SKM-1 (cell line): ENCODE data around the gene CDH3.
"Not testable (repeated sequence)": the region's sequence is repeated elsewhere in the genome, so short reads cannot be mapped to it uniquely, and the experiment has no call there.

ENCODE experiments used
- DNase-seq: peaks from one replicate; lab custom pipeline; 2025; ENCODE audit not compliant: unreplicated experiment; lab: John Stamatoyannopoulos, UW

CDH3 gene

DNA sequence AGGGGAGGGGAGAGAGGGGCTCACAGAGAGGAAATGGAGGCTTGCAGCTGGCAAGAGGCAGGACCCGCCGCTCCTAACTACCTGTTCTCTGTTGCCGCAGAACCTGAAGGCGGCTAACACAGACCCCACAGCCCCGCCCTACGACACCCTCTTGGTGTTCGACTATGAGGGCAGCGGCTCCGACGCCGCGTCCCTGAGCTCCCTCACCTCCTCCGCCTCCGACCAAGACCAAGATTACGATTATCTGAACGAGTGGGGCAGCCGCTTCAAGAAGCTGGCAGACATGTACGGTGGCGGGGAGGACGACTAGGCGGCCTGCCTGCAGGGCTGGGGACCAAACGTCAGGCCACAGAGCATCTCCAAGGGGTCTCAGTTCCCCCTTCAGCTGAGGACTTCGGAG lies 53.0 kb downstream of the CDH3 start:
- no peak for DNase-seq

DNA sequence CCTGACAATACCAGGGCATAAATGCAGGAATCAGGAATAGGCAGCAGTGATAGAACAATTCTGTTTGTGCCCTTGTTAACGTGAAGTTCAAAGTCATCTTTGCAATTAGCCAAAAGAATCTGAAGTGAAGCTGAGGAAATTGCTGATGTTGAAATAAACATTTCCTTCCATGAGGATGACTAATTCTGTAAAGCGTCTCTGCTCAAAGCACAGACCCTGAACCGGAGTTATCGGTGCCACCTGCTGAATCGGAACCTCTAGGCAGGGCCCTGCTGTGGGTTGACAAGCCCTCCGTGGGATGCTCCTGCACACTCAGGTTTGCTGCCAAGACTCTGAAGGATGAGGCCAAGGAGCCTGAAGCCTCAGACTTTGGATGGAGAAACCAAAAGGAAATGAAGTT lies 55.0 kb downstream of the CDH3 start:
- DNase-seq, result no peak

DNA sequence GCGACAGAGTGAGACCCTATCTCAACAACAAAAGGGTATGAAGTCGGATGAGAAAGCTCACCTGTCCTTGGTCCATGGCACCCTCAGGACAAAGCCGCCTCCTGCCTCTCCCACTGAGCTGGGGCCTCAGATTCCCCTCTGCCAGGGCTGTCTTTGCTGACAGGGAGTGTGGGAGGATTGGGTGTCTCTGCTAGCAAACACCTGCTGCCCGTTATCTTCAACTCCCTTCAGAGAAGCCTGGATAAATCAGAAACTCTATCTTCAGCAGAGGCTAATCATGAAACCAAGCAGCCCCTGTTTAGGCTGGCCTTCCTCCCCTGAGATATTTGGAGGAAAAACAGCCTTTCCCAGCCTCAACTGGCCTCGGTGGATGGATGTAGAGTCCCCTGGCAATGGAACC lies 55.7 kb downstream of the CDH3 start:
- DNase-seq, result no peak

DNA sequence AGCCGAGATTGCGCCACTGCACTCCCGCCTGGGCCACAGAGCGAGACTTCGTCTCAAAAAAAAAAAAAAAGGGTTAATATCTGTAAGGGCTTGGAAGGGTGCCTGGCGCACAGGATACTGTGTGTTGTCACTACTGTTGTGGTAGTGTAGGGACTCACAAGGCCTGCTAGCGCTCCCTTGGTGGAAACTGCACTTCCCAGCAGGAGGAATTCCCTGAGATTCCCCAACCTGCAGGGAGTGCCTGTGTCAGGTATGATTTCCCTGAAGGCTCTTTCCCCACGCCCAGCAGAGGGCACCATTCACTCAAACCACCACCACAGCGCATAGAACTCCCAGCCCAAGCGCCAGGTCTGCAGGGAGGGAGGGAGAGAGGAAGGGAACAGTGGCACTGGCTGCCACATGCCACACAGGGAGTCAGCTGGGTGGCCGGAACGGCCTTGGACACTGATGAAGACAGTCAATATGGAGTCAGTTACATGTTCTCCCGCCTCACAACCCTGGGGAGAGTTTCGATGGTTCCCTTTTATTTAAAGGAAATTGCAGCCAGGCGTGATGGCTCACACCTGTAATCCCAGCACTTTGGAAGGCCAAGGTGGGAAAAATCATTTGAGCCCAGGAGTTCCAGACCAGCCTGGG lies 59.2 kb downstream of the CDH3 start:
- DNase-seq, result peak; percentile 41

- no peak for DNase-seq
Measured at GRCh38 chr16:68707340-68708152, 62.4 kb downstream of the CDH3 start.

DNA sequence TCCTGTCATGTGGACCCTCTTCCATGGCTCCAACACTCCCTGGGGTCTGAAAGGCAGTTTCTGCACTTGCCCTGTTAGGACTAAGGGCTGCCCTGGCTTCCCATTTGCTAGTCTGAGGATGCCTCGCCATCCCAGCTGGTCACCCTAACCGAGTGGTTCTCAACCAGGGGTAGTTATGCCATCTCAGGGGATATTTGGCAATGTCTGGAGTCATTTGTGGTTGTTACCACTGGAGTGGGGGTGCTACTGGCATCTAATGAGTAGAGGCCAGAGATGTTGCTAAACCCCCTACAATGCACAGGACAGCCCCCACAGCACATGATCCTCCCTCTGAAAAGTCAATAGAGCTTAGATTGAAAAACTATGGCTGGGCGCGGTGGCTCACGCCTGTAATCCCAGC lies 65.1 kb downstream of the CDH3 start:
- no peak for DNase-seq

DNA sequence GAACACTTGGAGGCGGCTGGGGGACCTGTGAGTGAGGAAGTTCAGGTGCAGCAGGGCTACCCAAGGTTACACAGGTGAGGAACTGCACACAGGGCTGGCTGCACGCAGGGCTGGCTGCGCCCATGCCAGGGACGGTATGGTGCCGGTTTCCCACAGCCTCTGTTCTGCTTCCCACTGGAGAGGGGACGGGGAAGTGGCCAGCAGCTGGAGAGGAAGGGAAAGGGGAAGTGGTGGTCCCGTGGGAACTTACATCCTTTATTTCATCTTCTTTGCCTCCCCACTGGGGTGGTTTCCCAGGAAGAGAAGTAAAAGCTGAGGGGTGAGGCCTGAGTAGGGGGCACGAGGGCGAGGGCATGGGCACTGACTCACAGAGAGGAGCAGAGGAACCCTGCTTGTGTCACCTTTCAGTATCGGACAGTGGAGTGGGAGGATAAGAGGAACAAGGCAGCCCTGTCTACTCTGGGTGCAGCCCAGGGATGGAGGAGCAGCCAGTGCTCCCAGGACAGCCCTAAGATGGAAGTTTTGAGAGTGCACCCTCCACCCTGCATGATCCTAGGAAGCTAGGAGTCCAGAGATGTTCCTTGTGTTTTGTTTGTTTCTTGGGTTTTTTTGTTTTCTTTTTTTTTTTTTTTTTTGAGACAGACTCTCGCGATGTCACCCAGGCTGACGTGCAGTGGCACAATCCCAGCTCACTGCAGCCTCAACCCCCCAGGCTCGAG lies 66.5 kb downstream of the CDH3 start:
- DNase-seq, result no peak

DNA sequence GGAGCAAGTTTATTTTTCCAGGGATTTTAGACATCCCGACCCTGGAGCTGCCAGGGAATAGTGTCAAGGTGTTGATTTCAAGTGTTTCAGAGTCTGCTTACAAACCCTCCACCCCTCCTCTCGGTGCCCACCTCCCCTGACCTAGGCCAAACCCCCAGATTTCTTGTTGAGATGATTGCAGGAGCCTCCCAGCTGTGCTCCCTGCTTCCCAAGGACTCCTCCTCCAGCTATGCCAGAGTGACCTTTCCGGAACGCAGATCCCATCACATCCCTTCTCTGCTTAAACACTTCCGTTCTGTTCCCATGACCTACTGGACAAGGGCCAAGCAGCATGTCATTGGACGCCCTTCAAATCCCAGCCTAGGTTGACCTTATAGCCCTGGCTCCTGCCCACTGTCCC lies 68.3 kb downstream of the CDH3 start:
- no peak for DNase-seq

DNA sequence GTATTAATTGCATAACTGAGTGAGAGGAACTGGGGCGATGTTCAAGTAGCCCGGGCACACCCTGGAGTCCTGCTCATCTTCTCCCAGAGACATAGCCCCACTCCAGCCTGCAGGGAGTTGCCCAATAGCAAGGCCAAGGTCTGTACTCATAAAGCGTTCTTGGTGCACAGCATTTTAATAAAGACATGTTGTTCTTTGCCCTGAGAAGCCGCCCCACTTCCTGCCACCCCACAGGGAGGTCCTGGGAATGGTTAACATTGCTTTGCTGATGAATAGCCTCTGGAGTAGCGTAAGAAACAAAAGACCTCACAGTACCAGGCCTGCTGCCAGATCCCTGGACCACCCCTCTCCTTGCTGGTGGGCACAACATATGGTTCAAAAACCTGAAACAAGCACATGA lies 70.4 kb downstream of the CDH3 start:
- DNase-seq, result no peak

DNA sequence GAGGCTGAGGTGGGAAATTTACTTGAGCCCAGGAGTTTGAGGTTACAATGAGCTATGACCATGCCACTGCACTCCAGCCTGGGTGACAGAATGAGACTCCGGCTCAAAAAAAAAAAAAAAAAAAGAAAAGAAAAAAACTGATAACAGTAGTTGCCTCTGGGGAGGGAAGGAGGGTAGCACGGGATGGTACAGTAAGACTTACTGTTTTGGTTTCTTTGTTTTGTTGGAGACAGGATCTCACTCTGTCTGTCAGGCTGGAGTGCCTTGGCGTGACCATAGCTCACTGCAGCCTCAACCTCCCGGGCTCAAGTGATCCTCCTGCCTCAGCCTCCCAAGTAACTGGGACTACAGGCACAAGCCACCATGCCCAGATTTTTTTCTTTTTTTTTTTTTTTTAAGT lies 71.4 kb downstream of the CDH3 start:
- not testable (repeated sequence) for DNase-seq

DNA sequence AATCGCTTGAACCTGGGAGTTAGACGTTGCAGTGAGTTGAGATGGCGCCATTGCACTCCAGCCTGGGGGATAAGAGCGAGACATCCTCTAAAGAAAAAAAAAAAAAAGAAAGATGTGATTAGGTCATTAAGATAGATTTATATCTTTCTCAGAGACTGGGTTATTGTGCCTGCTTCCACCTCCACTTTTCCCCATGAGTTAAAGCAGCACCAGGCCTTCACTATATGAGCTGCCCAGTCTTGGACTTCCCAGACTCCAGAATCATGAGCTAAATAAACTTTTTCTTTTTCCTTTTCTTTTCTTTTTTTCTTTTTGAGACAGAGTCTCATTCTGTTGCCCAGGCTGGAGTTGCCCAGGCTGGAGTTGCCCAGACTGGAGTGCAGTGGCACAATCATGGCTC lies 72.6 kb downstream of the CDH3 start:
- DNase-seq, result no peak

DNA sequence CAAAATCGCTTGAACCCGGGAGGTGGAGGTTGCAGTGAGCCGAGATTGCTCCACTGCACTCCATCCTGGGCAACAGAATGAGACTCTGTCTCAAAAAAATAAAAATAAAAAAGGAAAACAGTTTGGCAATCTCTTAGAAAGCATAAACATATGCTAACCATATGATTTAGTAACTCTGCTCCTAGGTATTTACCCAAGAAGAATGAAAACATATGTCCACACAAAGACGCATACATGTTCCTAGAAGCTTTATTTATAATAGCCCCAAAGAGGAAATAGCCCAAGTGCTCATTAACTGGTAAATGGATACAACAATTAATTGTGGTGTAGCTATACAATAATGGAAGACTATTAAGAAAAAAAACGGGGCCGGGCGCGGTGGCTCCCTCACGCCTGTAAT lies 73.5 kb downstream of the CDH3 start:
- no peak for DNase-seq

DNA sequence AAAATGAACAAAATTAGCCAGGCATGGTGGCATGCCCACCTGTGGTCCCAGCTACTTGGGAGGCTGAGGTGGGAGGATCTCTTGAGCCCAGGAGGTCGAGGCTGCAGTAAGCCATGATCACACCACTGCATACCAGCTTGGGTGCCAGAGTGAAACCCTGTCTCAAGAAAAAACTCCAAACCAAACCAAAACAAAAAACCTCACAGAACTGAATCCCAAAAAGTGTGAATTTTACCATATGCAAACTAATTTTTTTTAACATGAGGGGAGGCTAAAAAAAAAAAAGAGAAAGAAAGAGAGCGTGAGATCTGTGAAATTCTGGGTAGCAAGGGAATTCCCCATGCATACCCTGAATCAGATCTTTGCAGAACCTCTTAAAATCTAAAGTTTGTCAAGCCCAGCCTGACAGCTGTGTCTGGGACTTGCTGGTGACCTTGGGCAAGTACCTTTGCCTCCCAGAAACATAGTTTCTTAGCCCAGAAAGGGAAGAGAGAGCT lies 74.9 kb downstream of the CDH3 start:
- no peak for DNase-seq

GRCh38 chr16:68722119-68723024 lies 77.3 kb downstream of the CDH3 start:
- no peak for DNase-seq

DNA sequence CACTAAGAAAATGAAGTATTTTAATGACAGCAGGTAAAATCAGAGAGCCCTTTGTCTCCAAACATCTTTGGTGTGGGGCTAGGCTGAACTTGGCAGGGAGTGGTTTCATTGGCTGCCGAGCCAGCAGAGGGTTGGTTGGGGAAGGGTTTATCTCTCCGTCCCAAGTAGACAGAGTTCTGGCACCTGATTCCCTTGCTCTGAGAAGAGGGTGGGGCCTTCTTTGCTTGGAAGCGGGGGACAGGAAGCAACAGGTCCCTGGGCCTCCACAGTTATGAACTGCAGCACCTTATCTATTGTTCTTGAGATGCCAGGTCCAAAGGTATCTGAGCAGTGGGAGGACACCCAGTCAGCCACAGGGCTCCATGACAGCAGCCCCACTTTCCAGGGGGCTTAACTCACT lies 79.7 kb downstream of the CDH3 start:
- DNase-seq, result no peak

- no peak for DNase-seq
Measured at GRCh38 chr16:68728523-68728922, 83.4 kb downstream of the CDH3 start.

DNA sequence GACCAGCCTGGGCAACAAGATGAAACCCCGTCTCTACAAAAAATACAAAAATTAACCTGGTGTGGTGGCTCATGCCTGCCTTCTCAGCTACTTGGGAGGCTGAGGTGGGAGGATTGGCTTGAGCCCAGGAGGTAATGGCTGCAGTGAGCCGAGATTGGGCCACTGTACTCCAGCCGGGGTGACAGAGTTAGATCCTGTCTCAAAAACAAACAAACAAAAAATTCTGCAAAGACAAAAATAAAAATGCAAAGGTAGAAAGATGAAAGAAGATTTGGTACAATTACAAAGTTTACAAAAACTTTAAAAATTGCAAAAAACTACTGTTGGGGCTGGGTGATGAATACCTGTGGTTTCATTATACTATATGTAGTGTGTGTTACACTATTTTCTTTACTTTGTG lies 86.5 kb downstream of the CDH3 start:
- DNase-seq, result no peak

GRCh38 chr16:68732042-68732680 lies 87.1 kb downstream of the CDH3 start:
- no peak for DNase-seq

DNA sequence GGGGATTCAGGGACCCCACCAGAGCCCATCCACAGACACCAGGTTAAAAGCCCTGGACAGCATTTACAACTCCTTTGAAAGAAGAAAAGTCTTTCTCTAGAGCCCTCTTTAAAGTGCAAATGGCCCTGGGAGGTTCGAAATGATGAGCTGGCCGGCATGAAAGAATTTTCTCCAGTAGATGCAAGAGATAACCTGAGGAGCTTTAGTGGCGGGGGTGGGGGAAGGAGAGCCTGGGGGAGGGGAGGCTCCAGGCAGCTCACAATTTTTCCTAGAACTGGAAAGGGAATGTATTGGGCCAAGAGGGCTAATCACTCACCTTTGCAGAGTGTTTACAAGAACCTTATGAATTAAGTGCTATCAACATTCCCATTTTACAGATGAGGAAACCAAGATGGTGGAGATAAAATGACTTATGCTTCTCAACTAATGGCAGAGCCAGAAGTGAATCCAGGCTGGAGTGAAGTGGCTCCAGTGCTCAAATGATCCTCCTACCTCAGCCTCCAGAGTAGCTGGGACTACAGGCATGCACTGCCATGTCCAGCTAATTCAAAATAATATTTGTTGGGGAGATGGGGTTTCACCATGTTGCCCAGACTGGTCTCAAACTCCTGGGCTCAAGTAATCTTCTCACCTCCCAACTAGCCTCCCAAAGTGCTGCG lies 87.8 kb downstream of the CDH3 start:
- DNase-seq, result no peak

DNA sequence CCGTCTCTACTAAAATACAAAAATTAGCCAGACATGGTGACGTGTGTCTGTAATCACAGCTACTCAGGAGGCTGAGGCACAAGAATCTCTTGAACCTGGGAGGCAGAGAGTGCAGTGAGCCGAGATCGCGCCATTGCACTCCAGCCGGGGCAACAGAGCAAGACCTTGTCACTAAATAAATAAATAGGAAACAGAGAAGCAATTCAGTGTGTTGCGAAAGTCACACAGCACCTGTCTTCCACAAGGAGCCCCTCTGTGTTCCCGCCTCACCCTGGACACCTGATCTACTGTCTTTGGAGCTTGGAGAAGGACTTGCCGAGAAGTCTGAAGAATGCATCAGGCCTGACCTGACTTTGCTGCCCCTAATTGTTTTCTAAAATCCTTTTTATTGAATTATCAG lies 88.5 kb downstream of the CDH3 start:
- DNase-seq, result no peak
